ENCODE data around the gene CAVIN2. TPM values are rescaled to one million over a fixed set of nuclear protein-coding genes. Genes with fewer than 3 reads are reported as not detected.

Gene CAVIN2
- polyA plus RNA-seq, 1 donor (not counting 4 experiments of a cell fraction or from before 2014, with no cell fraction given): 10.2 TPM

DNA sequence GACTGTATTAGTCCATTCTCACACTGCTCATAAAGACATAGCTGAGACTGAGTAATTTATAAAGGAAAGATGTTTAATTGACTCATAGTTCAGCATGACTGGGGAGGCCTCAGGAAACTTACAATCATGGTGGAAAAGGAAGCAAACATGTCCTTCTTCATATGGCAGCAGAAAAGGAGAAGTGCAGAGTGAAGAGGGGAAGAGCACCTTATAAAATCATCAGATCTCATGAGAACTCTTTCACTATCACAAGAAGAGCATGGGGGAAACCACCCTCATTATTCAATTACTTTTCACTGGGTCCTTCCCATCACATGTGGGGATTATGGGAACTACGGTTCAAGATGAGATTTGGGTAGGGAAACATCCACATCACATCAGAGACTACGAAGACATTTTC, 43.0 kb upstream of the CAVIN2 start:
- Histone ChIP-seq H3K27ac (ENCODE audit: control insufficient read depth, insufficient read depth, low read length) (no peak overlapping the region), H4K20me1 (ENCODE audit: control insufficient read depth, extremely low read depth, insufficient read depth, low read length) (no peaks in the 10 kb centered on the region), H3K36me3 (ENCODE audit: control insufficient read depth in 2 of 2, extremely low read depth in 1 of 2, insufficient read depth in 2 of 2, low read length in 2 of 2) (no peaks in the 10 kb centered on the region), H3K9ac (ENCODE audit: control insufficient read depth, extremely low read depth, insufficient read depth, low read length) (no peak overlapping the region), H3K27me3 (ENCODE audit: control insufficient read depth, extremely low read depth, insufficient read depth, low read length) (no peaks in the 10 kb centered on the region), H3K4me2 (ENCODE audit: control insufficient read depth, extremely low read depth, insufficient read depth, low read depth, low read length) (no peak overlapping the region), H3K4me3 (ENCODE audit: control insufficient read depth in 2 of 3, extremely low read depth in 1 of 3, insufficient read depth in 2 of 3, low read depth in 1 of 3, low read length in 3 of 3) (no peak overlapping the region), H3K9me3 (ENCODE audit: control insufficient read depth, low read depth, low read length) (no peaks in the 10 kb centered on the region), H3K4me1 (ENCODE audit: control insufficient read depth, extremely low read depth, insufficient read depth, low read length) (peaks cover 16% of the 10 kb centered on the region), H2AFZ (ENCODE audit: control insufficient read depth, low read length) (no peak overlapping the region), H3K79me2 (ENCODE audit: control insufficient read depth, insufficient read depth, low read length) (no peaks in the 10 kb centered on the region), H3K9me1 (ENCODE audit: control insufficient read depth, extremely low read depth, insufficient read depth, low read length) (no peaks in the 10 kb centered on the region)
- FAIRE-seq (no peak), DNase-seq (ENCODE audit: low read depth, low spot score) (no peak)
- TF ChIP-seq, protein P1, sequence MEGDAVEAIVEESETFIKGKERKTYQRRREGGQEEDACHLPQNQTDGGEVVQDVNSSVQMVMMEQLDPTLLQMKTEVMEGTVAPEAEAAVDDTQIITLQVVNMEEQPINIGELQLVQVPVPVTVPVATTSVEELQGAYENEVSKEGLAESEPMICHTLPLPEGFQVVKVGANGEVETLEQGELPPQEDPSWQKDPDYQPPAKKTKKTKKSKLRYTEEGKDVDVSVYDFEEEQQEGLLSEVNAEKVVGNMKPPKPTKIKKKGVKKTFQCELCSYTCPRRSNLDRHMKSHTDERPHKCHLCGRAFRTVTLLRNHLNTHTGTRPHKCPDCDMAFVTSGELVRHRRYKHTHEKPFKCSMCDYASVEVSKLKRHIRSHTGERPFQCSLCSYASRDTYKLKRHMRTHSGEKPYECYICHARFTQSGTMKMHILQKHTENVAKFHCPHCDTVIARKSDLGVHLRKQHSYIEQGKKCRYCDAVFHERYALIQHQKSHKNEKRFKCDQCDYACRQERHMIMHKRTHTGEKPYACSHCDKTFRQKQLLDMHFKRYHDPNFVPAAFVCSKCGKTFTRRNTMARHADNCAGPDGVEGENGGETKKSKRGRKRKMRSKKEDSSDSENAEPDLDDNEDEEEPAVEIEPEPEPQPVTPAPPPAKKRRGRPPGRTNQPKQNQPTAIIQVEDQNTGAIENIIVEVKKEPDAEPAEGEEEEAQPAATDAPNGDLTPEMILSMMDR (optimal IDR thresholded peaks at IDR 0.05 in 1 of 3, IDR thresholded peaks at IDR 0.05 in 1 of 3, conservative IDR thresholded peaks at IDR 0.05 in 1 of 3; ENCODE audit: extremely low read depth in 1 of 3, insufficient read depth in 2 of 3, low read length in 3 of 3): no peak
- no peak for TF ChIP-seq EZH2 (IDR thresholded peaks at IDR 0.05; ENCODE audit: low read length)
- dilution Hi-C loops (cut with MboI; ENCODE audit: extremely low pct_ligation_motif_present, low sequenced_read_pairs): no loop called here

DNA sequence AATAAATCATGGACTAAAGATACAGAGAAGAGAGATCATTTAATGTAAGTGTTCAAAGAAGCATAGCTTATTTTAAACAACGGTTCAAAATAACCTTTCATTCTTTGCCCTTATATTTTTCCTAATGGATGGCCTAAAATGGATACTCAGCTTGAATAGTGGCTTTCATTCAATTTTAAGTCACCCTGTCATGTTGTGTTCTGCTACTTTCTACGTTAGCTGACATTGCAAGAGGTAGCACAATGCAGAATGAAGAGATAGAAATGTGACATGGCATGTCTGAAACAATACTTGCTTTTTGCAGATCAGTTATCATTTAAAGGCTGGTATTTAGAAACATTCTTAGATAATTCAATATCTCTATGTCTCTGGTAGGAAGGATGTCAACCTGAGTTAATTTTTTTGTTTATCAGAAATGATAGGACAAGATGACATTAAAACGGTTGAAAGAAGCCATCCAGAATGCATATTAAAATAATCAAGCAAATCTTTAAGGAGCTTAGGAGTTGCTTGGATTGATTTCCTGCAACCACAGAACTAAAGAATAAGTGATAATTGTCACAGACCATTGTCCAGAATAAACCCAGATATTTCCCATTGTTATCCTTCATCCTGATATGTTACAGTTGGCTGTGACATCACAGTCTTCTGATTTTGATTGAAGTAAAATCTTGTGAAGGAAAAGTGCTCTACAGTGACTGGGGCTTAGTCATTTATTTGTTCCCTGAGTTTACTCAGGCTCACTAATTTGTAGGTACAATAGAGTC, 41.7 kb upstream of the CAVIN2 start:
- no peaks in the 10 kb centered on the region for H3K36me3 ChIP-seq (ENCODE audit: control insufficient read depth in 2 of 2, extremely low read depth in 1 of 2, insufficient read depth in 2 of 2, low read length in 2 of 2)
- H3K27ac ChIP-seq (ENCODE audit: control insufficient read depth, insufficient read depth, low read length): no peak overlapping the region
- H3K4me1 ChIP-seq (ENCODE audit: control insufficient read depth, extremely low read depth, insufficient read depth, low read length): peaks cover 5% of the 10 kb centered on the region
- H3K9me1 ChIP-seq (ENCODE audit: control insufficient read depth, extremely low read depth, insufficient read depth, low read length): no peaks in the 10 kb centered on the region
- DNase-seq (ENCODE audit: low read depth, low spot score) (no peak), FAIRE-seq (no peak)
- no peaks in the 10 kb centered on the region for H3K27me3 ChIP-seq (ENCODE audit: control insufficient read depth, extremely low read depth, insufficient read depth, low read length)
- no peaks in the 10 kb centered on the region for H3K9me3 ChIP-seq (ENCODE audit: control insufficient read depth, low read depth, low read length)
- H3K4me2 ChIP-seq (ENCODE audit: control insufficient read depth, extremely low read depth, insufficient read depth, low read depth, low read length): no peak overlapping the region
- H3K4me3 ChIP-seq (ENCODE audit: control insufficient read depth in 2 of 3, extremely low read depth in 1 of 3, insufficient read depth in 2 of 3, low read depth in 1 of 3, low read length in 3 of 3): no peak overlapping the region
- H2AFZ ChIP-seq (ENCODE audit: control insufficient read depth, low read length): no peak overlapping the region
- H3K9ac ChIP-seq (ENCODE audit: control insufficient read depth, extremely low read depth, insufficient read depth, low read length): no peak overlapping the region
- no peaks in the 10 kb centered on the region for H4K20me1 ChIP-seq (ENCODE audit: control insufficient read depth, extremely low read depth, insufficient read depth, low read length)
- H3K79me2 ChIP-seq (ENCODE audit: control insufficient read depth, insufficient read depth, low read length): no peaks in the 10 kb centered on the region
- no peak for TF ChIP-seq EZH2 (IDR thresholded peaks at IDR 0.05; ENCODE audit: low read length)
- TF ChIP-seq, protein P1 (optimal IDR thresholded peaks at IDR 0.05 in 1 of 3, IDR thresholded peaks at IDR 0.05 in 1 of 3, conservative IDR thresholded peaks at IDR 0.05 in 1 of 3; ENCODE audit: extremely low read depth in 1 of 3, insufficient read depth in 2 of 3, low read length in 3 of 3): no peak
- dilution Hi-C loops (cut with MboI; ENCODE audit: extremely low pct_ligation_motif_present, low sequenced_read_pairs): no loop called here

Measured in keratinocyte (primary cell).